HG02885 (cell line): Measurements from ENCODE around the gene ESYT1.

Source experiments
- ATAC-seq: cut with Tn5 transposase; IDR thresholded peaks from one replicate; pipeline ENCODE4 v1.9.1; 2021; ENCODE audit warnings: mild to moderate bottlenecking; ENCODE audit not compliant: unreplicated experiment, poor library complexity

ESYT1 gene

DNA sequence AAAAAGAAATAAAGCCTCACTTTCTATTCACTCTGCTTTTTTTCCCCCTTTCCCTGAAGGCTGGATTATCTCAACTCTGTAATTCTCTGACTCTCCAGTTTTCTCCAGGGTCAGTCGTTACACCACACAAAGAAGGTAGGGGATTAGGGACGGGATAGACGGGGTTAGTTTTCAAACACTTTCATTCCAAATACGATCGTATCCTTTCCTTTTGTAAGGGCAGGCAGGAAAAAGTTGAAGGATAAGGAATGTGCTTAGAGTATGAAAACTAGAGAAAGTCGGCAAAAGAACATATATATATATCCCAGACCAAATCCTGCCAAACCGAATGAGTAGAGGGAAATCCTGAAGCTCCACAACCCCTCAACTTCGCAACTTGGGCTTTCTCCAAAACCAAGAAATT lies 581 bp upstream of the ESYT1 start:
- no peak for ATAC-seq

DNA sequence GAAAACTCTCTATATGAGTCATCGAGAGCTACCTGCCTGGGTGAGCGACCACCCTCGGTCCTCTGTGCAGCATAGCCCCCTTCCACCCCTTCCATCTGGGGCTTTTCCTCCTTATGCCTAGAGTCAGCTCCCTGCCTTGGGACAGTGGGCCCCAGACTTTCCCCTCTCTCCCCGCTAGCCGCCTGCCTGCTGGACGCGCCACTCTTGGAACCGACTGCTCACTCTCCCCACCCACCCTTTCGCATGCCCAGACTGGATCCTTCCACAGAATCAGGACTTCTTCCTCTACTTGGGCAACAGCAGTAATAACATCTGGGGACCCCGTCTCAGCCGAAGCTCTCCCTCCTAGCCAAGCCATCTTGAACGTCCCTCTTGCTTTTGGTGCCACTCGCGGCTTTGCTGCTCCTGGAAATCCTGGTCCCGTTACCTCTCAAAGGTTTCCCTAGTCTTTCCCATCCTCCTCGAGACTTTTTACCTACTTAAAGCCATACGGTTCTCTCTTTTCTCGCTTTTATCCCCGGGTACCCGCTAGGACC lies 671 bp downstream of the ESYT1 start:
- no peak for ATAC-seq

DNA sequence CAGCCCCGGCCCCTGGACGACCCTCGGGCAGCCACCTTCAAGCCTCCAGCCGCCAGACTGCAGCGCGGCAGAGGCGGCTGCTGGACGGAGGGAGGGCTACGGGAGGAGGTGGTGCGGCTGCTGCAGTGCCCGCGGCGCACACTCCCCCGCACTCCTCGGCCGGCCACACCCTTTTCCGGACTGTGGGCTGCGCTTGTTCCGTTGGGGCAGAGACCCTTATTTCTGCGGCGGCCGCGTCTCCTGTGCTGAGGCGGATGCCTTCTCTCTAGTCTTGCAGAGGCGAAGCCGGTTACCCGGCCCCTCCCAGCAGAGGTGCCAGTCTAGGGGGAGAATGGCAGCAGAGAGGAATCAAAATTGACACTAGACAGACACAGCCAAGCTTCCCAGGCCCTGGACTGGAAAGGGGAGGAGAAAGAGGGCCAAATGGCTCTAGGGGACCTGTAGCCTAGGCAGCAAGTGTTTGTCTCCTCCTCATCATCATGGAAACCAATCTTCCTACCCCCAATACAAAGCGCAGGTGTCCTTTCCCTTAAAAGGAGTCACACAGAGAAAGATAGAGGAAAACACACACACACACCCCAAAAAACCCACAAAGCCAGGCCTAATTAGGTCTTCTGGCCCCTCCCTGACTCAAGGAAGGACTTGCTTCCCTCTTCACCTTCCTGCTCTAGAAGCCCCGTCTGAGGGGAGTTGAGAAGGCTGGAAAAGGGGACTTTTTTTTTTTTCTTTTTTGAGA lies 1.3 kb downstream of the ESYT1 start:
- ATAC-seq = peak; percentile 36

DNA sequence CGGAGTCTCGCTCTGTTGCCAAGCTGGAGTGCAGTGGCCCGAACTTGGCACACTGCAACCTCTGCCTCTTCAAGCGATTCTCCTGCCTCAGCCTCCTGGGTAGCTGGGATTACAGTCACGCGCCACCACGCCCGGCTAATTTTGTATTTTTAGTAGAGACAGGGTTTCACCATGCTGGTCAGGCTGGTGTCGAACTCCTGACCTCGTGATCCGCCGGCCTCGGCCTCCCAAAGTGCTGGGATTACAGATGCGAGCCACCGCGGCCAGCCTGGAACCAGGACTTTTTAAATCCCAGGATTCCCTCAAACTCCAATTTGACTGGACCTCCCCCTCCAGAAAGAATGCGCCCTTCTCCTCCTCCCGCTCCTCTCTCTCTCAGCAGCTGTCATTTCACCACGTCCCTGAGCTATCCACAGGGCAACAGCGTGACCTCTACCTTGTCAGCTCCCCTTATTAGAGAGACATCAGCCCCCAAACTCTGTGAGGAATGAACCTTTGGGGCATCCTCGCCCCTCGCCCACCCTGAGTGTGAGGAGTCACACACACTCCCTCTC lies 2.0 kb downstream of the ESYT1 start:
- ATAC-seq = no peak

GRCh38 chr12:56130876-56131275 lies 2.8 kb downstream of the ESYT1 start:
- ATAC-seq = no peak

GRCh38 chr12:56134897-56135296 lies 6.8 kb downstream of the ESYT1 start:
- no peak for ATAC-seq

- no peak for ATAC-seq
Measured at GRCh38 chr12:56137853-56138571, 9.9 kb downstream of the ESYT1 start.

GRCh38 chr12:56141946-56142784 lies 14.1 kb downstream of the ESYT1 start:
- no peak for ATAC-seq

- ATAC-seq = no peak
Measured at GRCh38 chr12:56143217-56143616, 15.2 kb downstream of the ESYT1 start.

GRCh38 chr12:56143870-56144269 lies 15.8 kb downstream of the ESYT1 start:
- ATAC-seq = no peak

DNA sequence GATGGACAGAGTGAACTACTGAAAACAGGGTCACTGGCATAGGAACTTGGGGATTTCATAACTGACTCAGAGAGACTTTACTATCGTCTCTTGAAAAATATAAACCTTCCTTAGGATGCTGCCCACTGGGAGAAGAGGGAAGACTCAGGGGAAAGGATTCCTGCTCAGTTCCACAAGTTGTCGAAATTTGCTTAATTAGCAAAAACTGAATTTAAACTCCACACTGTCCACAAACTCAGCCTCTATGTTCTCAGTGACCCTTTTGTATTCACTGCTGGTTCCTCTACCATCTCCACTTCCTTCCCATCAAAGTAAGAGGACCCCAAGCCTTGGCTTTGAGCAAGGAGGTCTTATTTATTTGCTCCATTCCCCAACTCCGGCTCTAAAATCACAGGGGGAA lies 17.1 kb downstream of the ESYT1 start:
- ATAC-seq = no peak

- no peak for ATAC-seq
Measured at GRCh38 chr12:56146492-56147460, 18.7 kb downstream of the ESYT1 start.

DNA sequence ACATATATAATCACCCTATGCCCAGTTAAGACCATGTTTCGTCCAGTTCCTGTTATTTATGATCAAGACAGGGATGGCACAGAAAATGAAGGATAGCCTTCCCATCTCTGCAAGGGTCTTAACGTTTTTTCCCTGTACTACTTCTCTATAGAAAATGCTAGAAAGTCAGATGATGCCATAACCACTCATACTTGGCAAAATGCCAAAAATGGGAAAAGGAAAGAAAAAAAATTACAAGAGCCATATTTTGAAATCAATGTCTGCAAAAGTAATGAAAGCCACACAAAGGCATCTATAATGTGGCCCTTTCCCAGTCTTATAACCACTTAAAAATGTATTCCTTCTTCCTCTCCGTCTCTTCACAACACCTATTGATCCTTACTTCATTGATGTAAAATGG lies 22.5 kb downstream of the ESYT1 start:
- ATAC-seq = no peak

GRCh38 chr12:56151672-56152131 lies 23.6 kb downstream of the ESYT1 start:
- peak; percentile 62 for ATAC-seq

GRCh38 chr12:56152132-56152755 lies 24.2 kb downstream of the ESYT1 start, which contains the start of gene MYL6B:
Gene MYL6B (plus strand): TSS chr12:56152587. CDS start chr12:56153919, 1,332 bp downstream.
- ATAC-seq = peak; percentile 91

GRCh38 chr12:56152756-56153677 lies 24.9 kb downstream of the ESYT1 start:
- no peak for ATAC-seq

DNA sequence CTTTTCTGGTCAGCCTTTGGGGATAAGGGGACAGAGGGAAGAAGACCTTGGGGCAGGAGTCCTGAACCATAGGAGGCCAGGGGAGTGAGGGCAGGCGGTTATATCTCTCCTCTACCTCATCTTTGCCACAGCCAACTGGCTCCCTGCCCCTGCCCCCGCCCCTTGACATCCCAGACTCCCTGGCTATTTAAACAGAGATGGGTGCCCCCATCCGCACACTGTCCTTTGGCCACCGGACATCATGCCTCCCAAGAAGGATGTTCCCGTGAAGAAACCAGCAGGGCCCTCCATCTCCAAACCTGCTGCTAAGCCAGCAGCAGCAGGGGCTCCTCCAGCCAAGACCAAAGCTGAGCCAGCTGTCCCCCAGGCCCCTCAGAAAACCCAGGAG lies 25.6 kb downstream of the ESYT1 start:
- ATAC-seq = no peak
